Measurements from ENCODE around the gene SF3B2. TPM values are rescaled to one million over a fixed set of nuclear protein-coding genes. Genes with fewer than 3 reads are reported as not detected.

Gene SF3B2
- total and polyA plus RNA-seq, 9 of the 15 experiments (the other 6 are each of a cell fraction or from before 2014, with no cell fraction given), result 58.3 to 248 (median 157) TPM

GRCh38 chr11:66051766-66052663 is at the start of gene SF3B2 (continued):
- TF ChIP-seq, protein P1, sequence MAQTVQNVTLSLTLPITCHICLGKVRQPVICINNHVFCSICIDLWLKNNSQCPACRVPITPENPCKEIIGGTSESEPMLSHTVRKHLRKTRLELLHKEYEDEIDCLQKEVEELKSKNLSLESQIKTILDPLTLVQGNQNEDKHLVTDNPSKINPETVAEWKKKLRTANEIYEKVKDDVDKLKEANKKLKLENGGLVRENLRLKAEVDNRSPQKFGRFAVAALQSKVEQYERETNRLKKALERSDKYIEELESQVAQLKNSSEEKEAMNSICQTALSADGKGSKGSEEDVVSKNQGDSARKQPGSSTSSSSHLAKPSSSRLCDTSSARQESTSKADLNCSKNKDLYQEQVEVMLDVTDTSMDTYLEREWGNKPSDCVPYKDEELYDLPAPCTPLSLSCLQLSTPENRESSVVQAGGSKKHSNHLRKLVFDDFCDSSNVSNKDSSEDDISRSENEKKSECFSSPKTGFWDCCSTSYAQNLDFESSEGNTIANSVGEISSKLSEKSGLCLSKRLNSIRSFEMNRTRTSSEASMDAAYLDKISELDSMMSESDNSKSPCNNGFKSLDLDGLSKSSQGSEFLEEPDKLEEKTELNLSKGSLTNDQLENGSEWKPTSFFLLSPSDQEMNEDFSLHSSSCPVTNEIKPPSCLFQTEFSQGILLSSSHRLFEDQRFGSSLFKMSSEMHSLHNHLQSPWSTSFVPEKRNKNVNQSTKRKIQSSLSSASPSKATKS (CRISPR knock-in tag; IDR thresholded peaks at IDR 0.05), result no peak
- TF ChIP-seq ZFP91 (CRISPR knock-in tag; IDR thresholded peaks at IDR 0.05) (no peak), STAT5A (IDR thresholded peaks at IDR 0.05; ENCODE audit: borderline replicate concordance, low read length) (no peak), RBBP5 (IDR thresholded peaks at IDR 0.05; ENCODE audit: borderline replicate concordance, insufficient read depth, low read length, poor library complexity, severe bottlenecking) (peak; percentile 87), CTBP1 (IDR thresholded peaks at IDR 0.05; ENCODE audit: borderline replicate concordance) (peak; percentile 95), ZNF324 (CRISPR knock-in tag; IDR thresholded peaks at IDR 0.05) (no peak), ZNF175 (CRISPR knock-in tag; IDR thresholded peaks at IDR 0.05; ENCODE audit: low read depth) (no peak), ZNF134 (CRISPR knock-in tag; conservative IDR thresholded peaks at IDR 0.05) (no peak), RBFOX2 (IDR thresholded peaks at IDR 0.05; ENCODE audit: low read depth, low read length) (peak; percentile 99), RFX5 (IDR thresholded peaks at IDR 0.05; ENCODE audit: low read depth, low read length) (no peak), ZNF586 (CRISPR knock-in tag; conservative IDR thresholded peaks at IDR 0.05) (no peak), HEY1 (CRISPR knock-in tag; IDR thresholded peaks at IDR 0.05; ENCODE audit: borderline replicate concordance) (no peak), SLC30A9 (CRISPR knock-in tag; IDR thresholded peaks at IDR 0.05) (no peak), TAF7 (tag; IDR thresholded peaks at IDR 0.05) (peak; percentile 94), MCM3 (IDR thresholded peaks at IDR 0.05) (no peak)
- TF ChIP-seq, protein P2, sequence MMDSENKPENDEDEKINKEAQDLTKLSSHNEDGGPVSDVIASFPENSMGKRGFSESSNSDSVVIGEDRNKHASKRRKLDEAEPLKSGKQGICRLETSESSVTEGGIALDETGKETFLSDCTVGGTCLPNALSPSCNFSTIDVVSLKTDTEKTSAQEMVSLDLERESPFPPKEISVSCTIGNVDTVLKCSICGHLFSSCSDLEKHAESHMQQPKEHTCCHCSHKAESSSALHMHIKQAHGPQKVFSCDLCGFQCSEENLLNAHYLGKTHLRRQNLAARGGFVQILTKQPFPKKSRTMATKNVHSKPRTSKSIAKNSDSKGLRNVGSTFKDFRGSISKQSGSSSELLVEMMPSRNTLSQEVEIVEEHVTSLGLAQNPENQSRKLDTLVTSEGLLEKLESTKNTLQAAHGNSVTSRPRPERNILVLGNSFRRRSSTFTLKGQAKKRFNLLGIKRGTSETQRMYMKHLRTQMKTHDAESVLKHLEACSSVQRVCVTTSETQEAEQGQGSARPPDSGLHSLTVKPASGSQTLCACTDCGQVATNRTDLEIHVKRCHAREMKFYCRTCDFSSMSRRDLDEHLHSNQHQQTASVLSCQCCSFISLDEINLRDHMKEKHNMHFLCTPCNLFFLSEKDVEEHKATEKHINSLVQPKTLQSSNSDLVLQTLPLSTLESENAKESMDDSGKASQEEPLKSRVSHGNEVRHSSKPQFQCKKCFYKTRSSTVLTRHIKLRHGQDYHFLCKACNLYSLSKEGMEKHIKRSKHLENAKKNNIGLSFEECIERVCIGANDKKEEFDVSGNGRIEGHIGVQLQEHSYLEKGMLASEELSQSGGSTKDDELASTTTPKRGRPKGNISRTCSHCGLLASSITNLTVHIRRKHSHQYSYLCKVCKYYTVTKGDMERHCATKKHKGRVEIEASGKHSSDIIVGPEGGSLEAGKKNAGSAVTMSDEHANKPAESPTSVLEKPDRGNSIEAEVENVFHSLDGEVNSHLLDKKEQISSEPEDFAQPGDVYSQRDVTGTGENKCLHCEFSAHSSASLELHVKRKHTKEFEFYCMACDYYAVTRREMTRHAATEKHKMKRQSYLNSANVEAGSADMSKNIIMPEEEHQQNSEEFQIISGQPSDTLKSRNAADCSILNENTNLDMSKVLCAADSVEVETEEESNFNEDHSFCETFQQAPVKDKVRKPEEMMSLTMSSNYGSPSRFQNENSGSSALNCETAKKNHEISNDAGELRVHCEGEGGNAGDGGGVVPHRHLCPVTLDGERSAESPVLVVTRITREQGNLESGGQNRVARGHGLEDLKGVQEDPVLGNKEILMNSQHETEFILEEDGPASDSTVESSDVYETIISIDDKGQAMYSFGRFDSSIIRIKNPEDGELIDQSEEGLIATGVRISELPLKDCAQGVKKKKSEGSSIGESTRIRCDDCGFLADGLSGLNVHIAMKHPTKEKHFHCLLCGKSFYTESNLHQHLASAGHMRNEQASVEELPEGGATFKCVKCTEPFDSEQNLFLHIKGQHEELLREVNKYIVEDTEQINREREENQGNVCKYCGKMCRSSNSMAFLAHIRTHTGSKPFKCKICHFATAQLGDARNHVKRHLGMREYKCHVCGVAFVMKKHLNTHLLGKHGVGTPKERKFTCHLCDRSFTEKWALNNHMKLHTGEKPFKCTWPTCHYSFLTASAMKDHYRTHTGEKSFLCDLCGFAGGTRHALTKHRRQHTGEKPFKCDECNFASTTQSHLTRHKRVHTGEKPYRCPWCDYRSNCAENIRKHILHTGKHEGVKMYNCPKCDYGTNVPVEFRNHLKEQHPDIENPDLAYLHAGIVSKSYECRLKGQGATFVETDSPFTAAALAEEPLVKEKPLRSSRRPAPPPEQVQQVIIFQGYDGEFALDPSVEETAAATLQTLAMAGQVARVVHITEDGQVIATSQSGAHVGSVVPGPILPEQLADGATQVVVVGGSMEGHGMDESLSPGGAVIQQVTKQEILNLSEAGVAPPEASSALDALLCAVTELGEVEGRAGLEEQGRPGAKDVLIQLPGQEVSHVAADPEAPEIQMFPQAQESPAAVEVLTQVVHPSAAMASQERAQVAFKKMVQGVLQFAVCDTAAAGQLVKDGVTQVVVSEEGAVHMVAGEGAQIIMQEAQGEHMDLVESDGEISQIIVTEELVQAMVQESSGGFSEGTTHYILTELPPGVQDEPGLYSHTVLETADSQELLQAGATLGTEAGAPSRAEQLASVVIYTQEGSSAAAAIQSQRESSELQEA (IDR thresholded peaks at IDR 0.05; ENCODE audit: low read depth), result no peak

Data from K562 (cell line).